ENCODE measurements around the gene CDH15.

Gene CDH15

GRCh38 chr16:89144681-89145080, 26.9 kb upstream of the CDH15 start:
- no peak for TF ChIP-seq CTCF (IDR thresholded peaks at IDR 0.05; ENCODE audit: low read length)
- no peak for TF ChIP-seq EZH2 (IDR thresholded peaks at IDR 0.05; ENCODE audit: borderline replicate concordance, low read length)
- H3K9me2 ChIP-seq (ENCODE audit: low read depth, low read length) = no peaks in the 10 kb centered on the region
- no peaks in the 10 kb centered on the region for H3F3A ChIP-seq (ENCODE audit: insufficient read depth, low read length)
- H2AFZ ChIP-seq (ENCODE audit: low read length) = no peak overlapping the region
- no peak overlapping the region for H3K27ac ChIP-seq (ENCODE audit: low read depth, low read length, poor library complexity, severe bottlenecking)
- peaks cover 99% of the 10 kb centered on the region for H3K36me3 ChIP-seq (ENCODE audit: insufficient read depth, low read length)
- H3K4me2 ChIP-seq (ENCODE audit: low read length) = no peak overlapping the region
- no peaks in the 10 kb centered on the region for H3K4me1 ChIP-seq (ENCODE audit: insufficient read depth, low read length, severe bottlenecking)
- no peak overlapping the region for H3K4me3 ChIP-seq (ENCODE audit: low read depth, low read length, poor library complexity, severe bottlenecking)
- H3K9ac ChIP-seq (ENCODE audit: low read length) = no peak overlapping the region
- H3K9me3 ChIP-seq (ENCODE audit: low read length) = peaks cover 15% of the 10 kb centered on the region
- no peaks in the 10 kb centered on the region for H3K27me3 ChIP-seq (ENCODE audit: insufficient read depth, low read length)
- no peaks in the 10 kb centered on the region for H3K79me2 ChIP-seq (ENCODE audit: insufficient read depth, low read length)
- H4K20me1 ChIP-seq (ENCODE audit: insufficient read depth, low read length) = no peaks in the 10 kb centered on the region

- H3K9me2 ChIP-seq (ENCODE audit: low read depth, low read length) = no peaks in the 10 kb centered on the region
- H3K9me3 ChIP-seq (ENCODE audit: low read length) = peaks cover 15% of the 10 kb centered on the region
- no peaks in the 10 kb centered on the region for H3F3A ChIP-seq (ENCODE audit: insufficient read depth, low read length)
- H4K20me1 ChIP-seq (ENCODE audit: insufficient read depth, low read length) = no peaks in the 10 kb centered on the region
- no peak overlapping the region for H3K9ac ChIP-seq (ENCODE audit: low read length)
- H3K27ac ChIP-seq (ENCODE audit: low read depth, low read length, poor library complexity, severe bottlenecking) = no peak overlapping the region
- H3K79me2 ChIP-seq (ENCODE audit: insufficient read depth, low read length) = no peaks in the 10 kb centered on the region
- TF ChIP-seq EZH2 (IDR thresholded peaks at IDR 0.05; ENCODE audit: borderline replicate concordance, low read length) = no peak
- no peak overlapping the region for H3K4me2 ChIP-seq (ENCODE audit: low read length)
- H3K4me1 ChIP-seq (ENCODE audit: insufficient read depth, low read length, severe bottlenecking) = no peaks in the 10 kb centered on the region
- H3K27me3 ChIP-seq (ENCODE audit: insufficient read depth, low read length) = no peaks in the 10 kb centered on the region
- H3K36me3 ChIP-seq (ENCODE audit: insufficient read depth, low read length) = peaks cover 99% of the 10 kb centered on the region
- H3K4me3 ChIP-seq (ENCODE audit: low read depth, low read length, poor library complexity, severe bottlenecking) = no peak overlapping the region
- no peak overlapping the region for H2AFZ ChIP-seq (ENCODE audit: low read length)
Measured at GRCh38 chr16:89145406-89146161, 26.0 kb upstream of the CDH15 start.

- Histone ChIP-seq H3F3A (ENCODE audit: insufficient read depth, low read length) (no peaks in the 10 kb centered on the region), H3K9me2 (ENCODE audit: low read depth, low read length) (no peaks in the 10 kb centered on the region), H2AFZ (ENCODE audit: low read length) (no peak overlapping the region), H3K4me2 (ENCODE audit: low read length) (no peak overlapping the region), H3K27ac (ENCODE audit: low read depth, low read length, poor library complexity, severe bottlenecking) (no peak overlapping the region), H3K4me1 (ENCODE audit: insufficient read depth, low read length, severe bottlenecking) (no peaks in the 10 kb centered on the region), H3K27me3 (ENCODE audit: insufficient read depth, low read length) (no peaks in the 10 kb centered on the region), H3K9me3 (ENCODE audit: low read length) (peaks cover 15% of the 10 kb centered on the region), H3K4me3 (ENCODE audit: low read depth, low read length, poor library complexity, severe bottlenecking) (no peak overlapping the region), H4K20me1 (ENCODE audit: insufficient read depth, low read length) (no peaks in the 10 kb centered on the region), H3K36me3 (ENCODE audit: insufficient read depth, low read length) (peaks cover 99% of the 10 kb centered on the region), H3K9ac (ENCODE audit: low read length) (no peak overlapping the region), H3K79me2 (ENCODE audit: insufficient read depth, low read length) (no peaks in the 10 kb centered on the region)
- TF ChIP-seq EZH2 (IDR thresholded peaks at IDR 0.05; ENCODE audit: borderline replicate concordance, low read length) (no peak), CTCF (IDR thresholded peaks at IDR 0.05; ENCODE audit: low read length) (no peak)
Measured at GRCh38 chr16:89146211-89147005, 25.1 kb upstream of the CDH15 start.

Data from OCI-LY1 (cell line).